Measurements from ENCODE around the gene SMYD3.

SMYD3 gene

DNA sequence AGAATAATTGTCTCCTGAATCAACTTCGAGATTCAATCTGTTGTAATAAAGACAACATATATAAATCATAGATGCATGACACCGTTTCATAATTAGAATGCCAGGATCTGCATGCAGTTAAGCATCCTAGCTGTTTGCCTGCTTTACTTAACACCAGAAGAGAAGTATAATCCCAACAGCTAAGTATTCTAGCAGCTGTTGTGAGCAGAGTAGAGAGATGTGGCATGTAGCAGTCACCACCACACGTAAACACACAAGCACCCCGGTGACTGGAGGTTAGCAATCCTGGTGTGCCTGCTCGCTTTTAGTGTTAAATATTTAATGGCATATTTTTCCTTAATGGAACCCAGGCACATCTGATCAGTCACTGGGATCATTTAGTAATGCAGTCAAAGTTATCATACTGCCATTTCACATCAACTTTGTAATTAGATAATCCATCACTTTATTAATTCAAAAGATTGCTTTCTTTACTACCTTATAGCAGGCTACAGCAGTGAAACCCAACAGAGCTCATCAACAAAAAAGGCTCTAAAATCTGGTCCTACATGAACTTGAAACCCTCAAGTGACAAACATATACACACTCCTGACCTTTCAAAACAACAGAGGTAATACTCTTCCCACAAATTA, 187.9 kb downstream of the SMYD3 start:
- H3K4me3 ChIP-seq (ENCODE audit: low read length) = no peak overlapping the region
- TF ChIP-seq ZNF274 (IDR thresholded peaks at IDR 0.05; ENCODE audit: low read depth, low read length) = no peak

DNA sequence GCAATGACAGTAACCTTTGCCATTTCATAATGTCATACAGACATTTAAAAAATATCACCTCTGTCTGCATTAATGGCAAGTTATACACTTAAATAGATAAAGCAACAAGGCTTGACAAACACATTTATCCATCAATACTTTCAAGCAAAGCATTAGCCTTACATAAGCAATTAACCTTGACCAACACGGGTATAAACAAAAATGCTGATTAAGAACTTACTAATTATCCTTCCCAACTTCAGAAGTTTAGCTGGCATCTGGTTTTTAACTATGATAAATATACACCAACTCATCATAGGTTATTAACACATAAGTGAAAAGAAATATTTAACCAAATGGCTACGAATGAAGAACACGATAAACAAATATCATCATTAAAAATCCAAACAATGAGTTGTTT, 188.5 kb downstream of the SMYD3 start:
- no peak for TF ChIP-seq ZNF274 (IDR thresholded peaks at IDR 0.05; ENCODE audit: low read depth, low read length)

DNA sequence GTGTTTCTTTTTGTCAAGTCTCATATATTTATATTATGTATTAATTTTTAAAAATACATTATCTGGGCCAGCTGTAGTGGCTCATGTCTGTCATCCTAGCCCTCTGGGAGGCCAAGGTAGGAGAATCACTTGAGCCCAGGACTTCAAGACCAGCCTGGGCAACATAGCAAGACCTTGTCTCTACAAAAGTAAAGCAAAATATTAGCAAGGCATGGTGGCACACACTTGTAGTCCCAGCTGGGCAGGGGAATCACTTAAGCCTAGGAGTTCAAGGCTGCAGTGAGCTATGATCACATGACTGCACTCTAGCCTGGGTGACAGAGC, 189.1 kb downstream of the SMYD3 start:
- H3K4me3 ChIP-seq (ENCODE audit: low read length) = no peak overlapping the region
- no peak for TF ChIP-seq ZNF274 (IDR thresholded peaks at IDR 0.05; ENCODE audit: low read depth, low read length)

More for the DNA sequence above, 188.5 kb downstream of the SMYD3 start:
- H3K4me3 ChIP-seq (ENCODE audit: low read length) = no peak overlapping the region

DNA sequence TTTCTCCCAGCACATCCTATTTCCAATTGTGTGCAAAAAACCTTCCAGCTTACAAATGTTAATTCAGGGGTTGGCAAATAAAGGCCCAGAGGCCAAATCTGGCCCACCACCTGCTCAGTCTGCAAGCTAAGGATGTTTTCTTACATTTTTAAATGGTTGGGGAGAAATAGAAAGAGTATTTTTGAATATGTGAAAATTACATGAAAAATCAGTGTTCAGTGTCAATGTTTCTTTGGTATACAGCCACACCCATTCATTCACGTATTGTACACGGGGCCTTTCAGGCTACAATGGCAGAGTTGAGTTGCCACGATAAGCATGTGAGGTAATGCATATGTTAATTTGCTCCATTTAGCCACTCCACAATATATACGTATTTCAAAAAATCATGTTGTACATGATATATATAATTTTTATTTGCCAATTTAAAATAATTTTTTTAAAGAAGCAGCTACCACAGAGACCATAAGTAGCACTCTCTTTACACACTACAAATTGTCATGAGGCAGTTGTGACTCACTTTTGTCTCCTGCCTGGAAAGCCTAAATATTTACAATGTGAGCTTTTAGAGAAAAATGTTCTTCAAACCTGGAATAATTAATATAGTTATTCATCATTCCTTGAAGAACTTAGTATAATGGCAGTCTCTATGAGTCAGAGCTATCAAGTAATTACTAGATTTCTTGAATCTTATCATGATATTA, 189.6 kb downstream of the SMYD3 start:
- no peak for TF ChIP-seq ZNF274 (IDR thresholded peaks at IDR 0.05; ENCODE audit: low read depth, low read length)

DNA sequence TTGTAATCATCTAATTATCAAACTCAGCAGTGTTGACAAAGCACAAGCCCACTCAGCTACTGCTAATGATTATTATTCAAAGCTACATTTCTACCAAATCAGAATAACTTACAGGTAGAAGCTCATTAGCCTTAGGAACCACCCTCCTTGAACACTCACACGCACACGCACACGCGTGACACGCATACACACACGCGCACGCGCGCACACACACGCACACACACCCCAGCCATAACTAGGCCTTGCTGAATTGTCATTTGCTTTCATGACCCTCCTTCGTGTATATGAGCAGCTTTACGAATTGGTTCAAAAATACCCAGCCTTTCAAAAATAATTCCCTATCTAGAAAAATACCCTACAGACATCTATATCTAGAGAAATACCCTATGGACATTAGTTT, 195.6 kb downstream of the SMYD3 start:
- H3K4me3 ChIP-seq (ENCODE audit: low read length) = no peak overlapping the region
- no peak for TF ChIP-seq ZNF274 (IDR thresholded peaks at IDR 0.05; ENCODE audit: low read depth, low read length)

More for the DNA sequence above, 189.6 kb downstream of the SMYD3 start:
- no peak overlapping the region for H3K4me3 ChIP-seq (ENCODE audit: low read length)

DNA sequence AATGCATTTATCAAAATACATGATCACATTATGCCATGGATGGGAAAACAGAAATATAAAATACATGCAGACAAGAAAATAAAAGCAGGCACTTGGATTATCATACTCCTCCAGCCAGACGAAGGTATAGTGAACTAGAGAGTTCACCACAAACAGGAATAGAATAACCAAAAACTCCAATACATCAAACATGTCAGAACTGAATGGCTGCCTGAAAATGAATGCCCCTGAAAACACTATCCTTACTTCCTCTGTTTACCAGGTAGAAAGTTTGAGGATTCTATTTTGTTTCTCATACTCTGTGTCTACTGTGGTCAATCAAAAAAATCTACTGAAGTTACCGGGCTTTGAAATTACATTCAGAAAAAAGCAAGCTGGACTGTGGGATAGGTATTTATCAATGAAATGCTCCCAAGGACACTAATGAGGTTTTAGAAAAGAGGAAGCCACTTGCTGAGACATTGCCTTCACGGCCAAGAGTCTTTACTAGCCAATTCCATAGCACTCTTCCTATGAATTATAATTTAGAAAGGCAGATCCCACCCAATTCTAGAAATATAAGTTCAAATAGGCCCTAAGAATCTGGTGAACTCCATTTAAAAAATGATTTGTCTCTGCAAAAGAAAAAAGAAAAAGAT, 197.7 kb downstream of the SMYD3 start:
- no peak for TF ChIP-seq ZNF274 (IDR thresholded peaks at IDR 0.05; ENCODE audit: low read depth, low read length)

DNA sequence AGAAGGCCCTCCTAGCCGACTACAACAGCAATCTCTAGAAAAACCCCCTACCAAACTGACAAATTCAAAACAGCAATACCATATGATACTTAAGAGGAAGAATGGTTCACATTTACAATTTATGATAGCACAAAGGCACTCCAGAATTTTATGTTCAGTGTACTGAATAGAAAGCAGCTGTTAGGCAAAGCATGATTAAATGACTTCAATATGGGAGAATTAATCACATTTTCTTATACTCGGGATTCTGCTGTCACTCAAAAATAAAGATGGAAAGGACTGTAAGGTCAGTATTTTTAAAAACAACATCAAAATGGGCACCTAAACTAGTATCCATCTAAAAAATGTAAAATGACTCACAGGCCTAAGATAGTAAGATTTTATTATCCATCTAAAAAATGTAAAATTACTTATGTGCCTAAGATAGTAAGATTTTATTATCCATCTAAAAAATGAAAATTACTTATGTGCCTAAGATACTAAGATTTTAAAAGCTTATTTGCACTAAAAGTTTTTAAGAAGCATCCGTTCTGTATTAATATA, 198.5 kb downstream of the SMYD3 start:
- no peak for TF ChIP-seq ZNF274 (IDR thresholded peaks at IDR 0.05; ENCODE audit: low read depth, low read length)
- no peak overlapping the region for H3K4me3 ChIP-seq (ENCODE audit: low read length)

More for the DNA sequence above, 197.7 kb downstream of the SMYD3 start:
- no peak overlapping the region for H3K4me3 ChIP-seq (ENCODE audit: low read length)

DNA sequence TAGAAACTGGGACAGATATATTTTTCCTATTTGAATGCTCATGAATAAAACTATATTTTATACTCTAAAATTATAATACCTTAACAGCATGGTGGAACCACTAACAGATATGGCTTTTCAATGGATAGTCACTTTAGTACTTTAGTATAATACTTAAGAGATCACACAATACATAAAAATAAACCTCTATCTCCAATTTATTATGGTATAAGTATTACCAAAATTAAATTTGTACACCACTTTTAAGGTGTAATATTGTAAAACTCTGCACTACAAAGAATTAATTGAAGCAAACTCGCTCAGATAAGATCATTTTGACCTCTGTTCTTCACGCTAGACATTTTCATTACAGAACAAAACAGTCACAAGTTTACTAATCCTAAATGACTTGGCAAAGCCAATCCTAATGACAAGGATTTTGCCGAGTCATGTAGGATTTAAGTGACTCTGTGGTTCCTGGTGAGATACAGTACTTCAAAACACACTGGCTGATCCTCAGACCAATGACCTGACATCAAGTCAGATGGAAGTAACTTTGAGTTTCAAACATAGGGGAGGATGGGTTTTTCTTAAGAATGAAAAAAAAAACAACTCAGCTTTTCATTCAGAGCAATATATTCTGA, 200.6 kb downstream of the SMYD3 start:
- no peak overlapping the region for H3K4me3 ChIP-seq (ENCODE audit: low read length)
- no peak for TF ChIP-seq ZNF274 (IDR thresholded peaks at IDR 0.05; ENCODE audit: low read depth, low read length)

DNA sequence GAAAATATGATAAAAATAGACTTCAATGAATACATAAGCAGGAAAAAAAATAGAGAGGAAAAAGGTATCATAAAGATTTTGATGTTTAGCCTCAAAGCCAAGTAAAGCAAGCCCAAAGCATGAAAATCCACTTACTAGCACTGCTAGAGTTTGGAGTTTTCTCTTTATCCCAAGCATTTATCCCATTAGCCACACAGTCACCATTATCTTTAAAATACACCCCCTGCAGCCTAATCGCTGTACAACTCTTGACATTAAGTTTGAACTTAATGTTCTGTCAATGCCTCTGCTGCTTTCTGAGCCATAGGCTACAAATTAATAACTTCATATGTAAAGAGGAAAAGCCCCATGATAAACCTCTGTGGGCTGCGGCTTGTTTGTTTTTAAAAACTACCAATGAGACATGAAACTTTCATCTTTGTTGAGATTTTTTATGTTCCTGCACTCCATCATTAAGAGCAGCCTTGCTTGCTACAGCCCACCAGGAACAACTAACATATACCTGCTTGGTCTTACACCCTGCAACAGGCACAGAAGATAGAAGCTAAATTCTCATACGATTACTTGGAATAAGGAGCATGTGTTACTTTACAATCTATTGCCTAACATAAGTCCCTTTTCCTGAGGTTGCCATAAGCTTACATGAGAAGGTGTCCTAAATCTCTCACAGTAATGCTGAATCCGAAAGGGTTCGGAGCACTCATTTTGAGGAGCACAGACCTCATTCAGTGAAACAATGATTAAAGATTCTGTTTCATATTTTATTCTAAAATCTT, 202.4 kb downstream of the SMYD3 start:
- H3K4me3 ChIP-seq (ENCODE audit: low read length) = no peak overlapping the region

DNA sequence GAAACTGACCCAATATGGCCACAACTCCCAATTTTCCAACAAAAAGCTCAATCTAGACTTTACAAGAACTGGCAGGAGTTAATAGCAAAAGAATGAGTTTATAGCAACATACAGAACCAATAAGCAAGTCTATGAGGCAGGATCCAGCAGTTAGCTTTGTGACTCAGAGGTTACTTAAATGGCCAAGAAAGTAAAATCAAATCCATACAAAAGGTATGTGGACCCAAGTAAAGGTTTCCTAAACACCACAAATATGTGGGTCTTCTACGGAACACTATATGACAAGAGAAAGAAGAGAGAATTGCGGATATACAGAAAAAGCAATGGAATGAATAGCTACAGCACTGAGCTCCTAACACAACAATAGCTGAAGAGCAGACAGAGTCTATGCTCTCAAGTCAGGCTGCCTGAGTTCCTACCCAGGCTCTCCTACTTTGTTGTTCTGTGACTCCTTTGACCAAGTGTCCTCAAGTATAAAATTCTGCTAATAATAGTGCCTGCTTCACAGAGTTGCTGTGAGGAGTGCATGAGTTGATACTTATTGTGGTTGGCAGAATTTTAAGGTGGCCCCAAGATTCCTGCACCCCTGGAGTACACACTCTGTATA, 204.3 kb downstream of the SMYD3 start:
- TF ChIP-seq ZNF274 (IDR thresholded peaks at IDR 0.05; ENCODE audit: low read depth, low read length) = no peak
- no peak overlapping the region for H3K4me3 ChIP-seq (ENCODE audit: low read length)

More for the DNA sequence above, 202.4 kb downstream of the SMYD3 start:
- TF ChIP-seq ZNF274 (IDR thresholded peaks at IDR 0.05; ENCODE audit: low read depth, low read length) = no peak

DNA sequence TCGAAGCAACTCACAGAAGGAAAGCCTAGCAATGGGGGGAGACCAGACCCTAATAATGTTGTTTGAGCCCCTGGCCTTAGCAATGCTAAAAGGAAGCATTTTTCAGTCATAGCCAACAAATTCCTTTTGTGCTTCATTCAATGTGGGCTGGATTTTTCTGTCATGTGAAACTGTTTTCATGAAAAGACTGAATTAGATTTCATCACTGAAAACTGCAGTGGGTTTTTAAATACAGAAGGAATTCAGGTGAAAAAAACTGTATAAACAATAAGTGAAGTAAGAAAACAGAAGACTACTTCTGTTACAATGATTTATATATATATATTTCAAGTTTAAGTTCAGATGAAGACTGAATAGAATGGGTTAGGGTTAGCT, 204.8 kb downstream of the SMYD3 start:
- no peak overlapping the region for H3K4me3 ChIP-seq (ENCODE audit: low read length)
- TF ChIP-seq ZNF274 (IDR thresholded peaks at IDR 0.05; ENCODE audit: low read depth, low read length) = no peak

DNA sequence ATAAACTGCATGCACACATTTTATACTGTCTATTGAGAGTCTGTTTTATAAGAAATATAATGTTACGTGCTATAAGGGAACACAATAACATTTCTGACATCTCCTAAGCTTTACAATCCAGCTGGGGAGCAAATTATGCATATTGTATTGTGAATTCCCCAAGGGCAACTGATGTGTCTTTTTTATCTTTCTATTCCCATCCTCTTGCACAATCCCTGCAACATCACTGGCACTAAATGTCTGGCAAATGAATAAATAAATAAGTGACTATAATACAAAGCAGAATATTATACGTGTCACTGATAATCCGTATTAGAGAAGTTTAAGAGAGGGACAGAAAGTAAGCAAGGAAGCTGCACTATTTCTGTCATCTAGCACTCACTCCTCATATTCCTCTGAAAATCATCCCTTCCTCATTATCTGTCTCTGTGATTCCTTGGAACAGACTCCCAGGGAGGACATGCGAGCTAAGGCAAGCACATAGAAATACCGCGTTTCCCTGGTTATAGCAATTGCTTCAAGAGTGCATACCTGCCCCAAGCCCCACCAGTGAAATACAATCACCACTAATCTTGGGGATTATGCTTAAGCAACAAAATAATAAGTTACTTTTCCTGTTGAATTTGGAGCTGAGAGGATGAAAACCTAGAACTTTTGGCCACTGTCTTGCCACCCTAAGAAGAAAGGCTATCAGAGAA, 205.4 kb downstream of the SMYD3 start:
- H3K4me3 ChIP-seq (ENCODE audit: low read length) = no peak overlapping the region
- TF ChIP-seq ZNF274 (IDR thresholded peaks at IDR 0.05; ENCODE audit: low read depth, low read length) = no peak
